Smooth muscle cell (in vitro differentiated cells): ENCODE data around the gene TMEM115. TPM values are rescaled to one million over a fixed set of nuclear protein-coding genes. Genes with fewer than 3 reads are reported as not detected.

Experiments
- DNase-seq: peaks from one replicate; lab custom pipeline; 2025; ENCODE audit not compliant: unreplicated experiment; lab: John Stamatoyannopoulos, UW
- H2AFZ ChIP-seq: fragments of 200-600 bp; sonication (generic); 2 replicates; pipeline ENCODE4 v1.6.0; 2016; ENCODE audit warnings: antibody characterized with exemption, low read depth, mild to moderate bottlenecking
- H3F3A ChIP-seq: fragments of 200-600 bp; sonication (generic); 2 replicates; pipeline ENCODE4 v1.6.0; 2017; ENCODE audit warnings: antibody characterized with exemption, low read depth
- H3K27ac ChIP-seq: fragments of 200-600 bp; sonication (generic); 2 replicates; pipeline ENCODE4 v1.5.1; 2016; ENCODE audit warnings: low read depth, mild to moderate bottlenecking
- H3K27me3 ChIP-seq: fragments of 200-600 bp; sonication (generic); 2 replicates; pipeline ENCODE4 v1.6.1; 2016; ENCODE audit warnings: low read depth, mild to moderate bottlenecking
- H3K36me3 ChIP-seq: fragments of 200-600 bp; sonication (generic); 2 replicates; pipeline ENCODE4 v1.5.1; 2016; ENCODE audit warnings: low read depth
- H3K4me1 ChIP-seq: fragments of 200-600 bp; sonication (generic); 2 replicates; pipeline ENCODE4 v1.5.1; 2016; ENCODE audit warnings: low read depth
- H3K4me2 ChIP-seq: fragments of 200-600 bp; sonication (generic); 2 replicates; pipeline ENCODE4 v1.6.0; 2016; ENCODE audit warnings: mild to moderate bottlenecking
- H3K4me3 ChIP-seq: fragments of 200-600 bp; sonication (generic); 2 replicates; pipeline ENCODE4 v1.5.1; 2016; ENCODE audit warnings: mild to moderate bottlenecking
- H3K79me2 ChIP-seq: fragments of 200-600 bp; sonication (generic); 2 replicates; pipeline ENCODE4 v1.6.0; 2016; ENCODE audit warnings: low read depth, mild to moderate bottlenecking
- H3K9ac ChIP-seq: fragments of 200-600 bp; sonication (generic); 2 replicates; pipeline ENCODE4 v1.6.0; 2016; ENCODE audit warnings: low read depth
- H3K9me3 ChIP-seq: fragments of 200-600 bp; sonication (generic); replicated peaks from 2 replicates; pipeline ENCODE4 v1.5.1; 2016; ENCODE audit warnings: low read depth
- H4K20me1 ChIP-seq: fragments of 200-600 bp; sonication (generic); 2 replicates; pipeline ENCODE4 v1.6.0; 2016; ENCODE audit warnings: low read depth
- CTCF ChIP-seq: fragments of 200-600 bp; sonication (generic); IDR thresholded peaks from 2 replicates; pipeline ENCODE4 v1.5.1; 2017; ENCODE audit warnings: borderline replicate concordance, mild to moderate bottlenecking, antibody characterized with exemption; ENCODE audit not compliant: insufficient read depth, poor library complexity, severe bottlenecking
- WGBS: methylation state at CpG from one replicate; pipeline ENCODE4 v1.1.7; 2016; ENCODE audit warnings: low lambda C conversion rate; 5-methylcytosine and 5-hydroxymethylcytosine counted together
- polyA plus RNA-seq: library from polyadenylated mRNA; unstranded; fragments of >200 nt; fragmentation: Nextera tagmentation; extraction: Ambion mirVana; gene quantifications from 2 replicates; pipeline ENCODE4 v1.2.1, GENCODE V29; 2016
- total RNA-seq: library from RNA; depleted of rRNA; stranded (reverse); fragments of >200 nt; gene quantifications from 2 replicates; pipeline ENCODE4 v1.2.3, GENCODE V29; 2014

Gene TMEM115
- total and polyA plus RNA-seq, 2 experiments from 2014 or later, result 42.7 to 56.6 TPM

- Histone ChIP-seq H3F3A (peaks cover 17% of the 10 kb centered on the region), H3K4me2 (peak overlapping the region; percentile 94), H3K27ac (no peak overlapping the region), H3K9ac (peak overlapping the region; percentile 86), H3K36me3 (no peaks in the 10 kb centered on the region), H2AFZ (no peak overlapping the region), H3K27me3 (no peaks in the 10 kb centered on the region), H3K4me3 (peak overlapping the region; percentile 84), H3K9me3 (no peaks in the 10 kb centered on the region), H3K4me1 (peaks cover 16% of the 10 kb centered on the region), H3K79me2 (peaks cover 31% of the 10 kb centered on the region), H4K20me1 (peaks cover 7% of the 10 kb centered on the region)
- WGBS, result 90% methylated on average over 4 of the region's 4 CpGs
- TF ChIP-seq CTCF, result no peak
- no peak for DNase-seq
Measured at GRCh38 chr3:50327129-50327528, 32.2 kb downstream of the TMEM115 start.

- TF ChIP-seq CTCF, result no peak
- Histone ChIP-seq H4K20me1 (no peaks in the 10 kb centered on the region), H3K27ac (no peak overlapping the region), H3K4me2 (no peak overlapping the region), H3K9me3 (no peaks in the 10 kb centered on the region), H3K4me1 (peaks cover 19% of the 10 kb centered on the region), H3K9ac (no peak overlapping the region), H2AFZ (no peak overlapping the region), H3K27me3 (no peaks in the 10 kb centered on the region), H3K36me3 (no peaks in the 10 kb centered on the region), H3F3A (peaks cover 16% of the 10 kb centered on the region), H3K79me2 (peaks cover 21% of the 10 kb centered on the region), H3K4me3 (no peak overlapping the region)
- 96% methylated on average over 8 of the region's 8 CpGs for WGBS
- DNase-seq, result no peak
Measured at GRCh38 chr3:50326182-50326541, 33.2 kb downstream of the TMEM115 start.

- Histone ChIP-seq H3K27ac (no peak overlapping the region), H2AFZ (no peak overlapping the region), H3K27me3 (no peaks in the 10 kb centered on the region), H3F3A (peaks cover 12% of the 10 kb centered on the region), H3K4me2 (no peak overlapping the region), H3K9ac (no peak overlapping the region), H3K9me3 (no peaks in the 10 kb centered on the region), H3K36me3 (no peaks in the 10 kb centered on the region), H3K4me1 (peaks cover 19% of the 10 kb centered on the region), H3K4me3 (no peak overlapping the region), H4K20me1 (no peaks in the 10 kb centered on the region), H3K79me2 (peaks cover 17% of the 10 kb centered on the region)
- TF ChIP-seq CTCF, result no peak
- 96% methylated on average over 11 of the region's 11 CpGs for WGBS
- DNase-seq, result no peak
Measured at GRCh38 chr3:50325497-50326181, 33.7 kb downstream of the TMEM115 start.

GRCh38 chr3:50325113-50325480 is 34.2 kb downstream of the TMEM115 start:
- Histone ChIP-seq H3F3A (peaks cover 12% of the 10 kb centered on the region), H3K4me2 (no peak overlapping the region), H3K9ac (no peak overlapping the region), H3K9me3 (no peaks in the 10 kb centered on the region), H3K79me2 (peaks cover 22% of the 10 kb centered on the region), H3K4me1 (peaks cover 23% of the 10 kb centered on the region), H3K27ac (no peak overlapping the region), H3K36me3 (no peaks in the 10 kb centered on the region), H2AFZ (no peak overlapping the region), H4K20me1 (no peaks in the 10 kb centered on the region), H3K4me3 (no peak overlapping the region), H3K27me3 (no peaks in the 10 kb centered on the region)
- no peak for TF ChIP-seq CTCF
- WGBS, result 93% methylated on average over 2 of the region's 2 CpGs
- DNase-seq, result no peak
